HepG2 (cell line): ENCODE results near the gene BMP2K. TPM values are rescaled to one million over a fixed set of nuclear protein-coding genes. Genes with fewer than 3 reads are reported as not detected.

Experiments used
- ATAC-seq: fragments of 200-7000 bp; cut with Tn5 transposase; 3 replicates; pipeline ENCODE4 v1.9.1; 2020; ENCODE audit warnings: mild to moderate bottlenecking, moderate library complexity
- BruUV-seq: library from RNA; stranded (reverse); fragments of 400-500 nt; replicated peaks from 2 replicates; lab custom pipeline; 2021; lab: Mats Ljungman, UMichigan
- CTCF ChIA-PET: fragments of 300-600 bp; formaldehyde crosslinking; extraction: SDS; loops from one replicate; lab custom pipeline; 2021; ENCODE audit warnings: low total read pairs, inconsistent platforms, low intra/inter-chr PET ratio; lab: Yijun Ruan, JAX
- POLR2A ChIA-PET: fragments of 350-600 bp; sonication (Branson Sonifier 250); formaldehyde crosslinking; loops from one replicate; lab custom pipeline; 2020; ENCODE audit warnings: antibody characterized with exemption, inconsistent platforms; lab: Yijun Ruan, JAX
- DNase-seq: peaks from one replicate; pipeline ENCODE4 v3.0.0-alpha.2; 2015; ENCODE audit warnings: low spot score
- FAIRE-seq: peaks from 3 replicates; lab custom pipeline; 2011; peaks lifted over from hg19 to GRCh38; lab: Jason Lieb, UNC
- H2AFZ ChIP-seq: one replicate; pipeline ENCODE4 v1.6.1; 2011; ENCODE audit warnings: low read length, inconsistent platforms
- H3K27ac ChIP-seq: fragments of 300-600 bp; 3 replicates; pipeline ENCODE4 v1.8.0; 2011; ENCODE audit warnings: mixed run types, mild to moderate bottlenecking, mixed read lengths, low read length, inconsistent platforms; ENCODE audit not compliant: insufficient read depth; ENCODE audit errors: extremely low read length
- H3K27me3 ChIP-seq, 2 experiments: fragments of 200-600 bp in 1 of 2; 2 replicates in 1 of 2; 3 replicates in 1 of 2; pipeline versions ENCODE4 v1.6.0 to v1.8.0; 2011; ENCODE audit warnings: low read length in 2 of 2, mild to moderate bottlenecking in 2 of 2, moderate library complexity in 2 of 2, inconsistent platforms in 1 of 2; ENCODE audit not compliant: insufficient read depth in 2 of 2, control insufficient read depth in 1 of 2
- H3K36me3 ChIP-seq, 2 experiments: fragments of 200-600 bp in 1 of 2; replicated peaks in 1 of 2; 2 replicates in 1 of 2; 3 replicates in 1 of 2; pipeline versions ENCODE4 v1.5.1 to v1.8.0; 2011; ENCODE audit warnings: low read length in 2 of 2, inconsistent platforms in 1 of 2; ENCODE audit not compliant: insufficient read depth in 2 of 2, control insufficient read depth in 1 of 2
- H3K4me1 ChIP-seq: 2 replicates; pipeline ENCODE4 v1.5.1; 2012; ENCODE audit warnings: low read length, inconsistent platforms; ENCODE audit not compliant: insufficient read depth
- H3K4me2 ChIP-seq: 2 replicates; pipeline ENCODE4 v1.6.0; 2011; ENCODE audit warnings: low read depth, low read length, inconsistent platforms
- H3K4me3 ChIP-seq, 3 experiments: fragments of 200-600 bp in 1 of 3; sonication (generic), shearing (Covaris generic) in 1 of 3; replicated peaks in 1 of 3; 2 replicates each; pipeline ENCODE4 v1.5.1; 2011 to 2016; ENCODE audit warnings: low read length in 3 of 3, inconsistent platforms in 2 of 3, low read depth in 2 of 3, mild to moderate bottlenecking in 2 of 3, control low read depth in 1 of 3, mixed read lengths in 1 of 3; ENCODE audit not compliant: insufficient read depth in 1 of 3
- H3K79me2 ChIP-seq: one replicate; pipeline ENCODE4 v1.6.1; 2011; ENCODE audit warnings: low read length, inconsistent platforms; ENCODE audit not compliant: insufficient read depth
- H3K9ac ChIP-seq: 2 replicates; pipeline ENCODE4 v1.6.0; 2011; ENCODE audit warnings: mild to moderate bottlenecking, low read depth, low read length, inconsistent platforms; ENCODE audit not compliant: insufficient read depth
- H3K9me3 ChIP-seq: 2 replicates; pipeline ENCODE4 v1.5.1; 2012; ENCODE audit warnings: mild to moderate bottlenecking, low read length
- H4K20me1 ChIP-seq: 2 replicates; pipeline ENCODE4 v1.6.0; 2011; ENCODE audit warnings: inconsistent platforms, mild to moderate bottlenecking, low read length, moderate library complexity; ENCODE audit not compliant: insufficient read depth
- AFF4 ChIP-seq: sonication (generic); formaldehyde crosslinking; IDR thresholded peaks from 2 replicates; pipeline ENCODE4 v1.4.0; 2020; ENCODE audit warnings: missing genetic modification reagents
- ATF4 ChIP-seq, 2 experiments: fragments of 450-650 bp in 1 of 2; sonication (generic) in 1 of 2; formaldehyde crosslinking; IDR thresholded peaks; 2 replicates each; pipeline versions ENCODE4 v1.5.0 to v1.8.0; 2020 to 2022; ENCODE audit warnings: mild to moderate bottlenecking in 1 of 2, missing genetic modification reagents in 1 of 2
- FLYWCH1 ChIP-seq: sonication (generic); formaldehyde crosslinking; IDR thresholded peaks from 2 replicates; pipeline ENCODE4 v1.8.1; 2023; ENCODE audit warnings: mild to moderate bottlenecking, missing genetic modification reagents
- IRX3 ChIP-seq: sonication (generic); formaldehyde crosslinking; IDR thresholded peaks from 2 replicates; pipeline ENCODE4 v1.8.1; 2023; ENCODE audit warnings: mild to moderate bottlenecking, low read depth, missing genetic modification reagents, borderline replicate concordance
- KLF9 ChIP-seq: IDR thresholded peaks from 2 replicates; pipeline ENCODE4 v1.6.1; 2016; ENCODE audit warnings: low read depth
- KMT2A ChIP-seq: sonication (generic); formaldehyde crosslinking; IDR thresholded peaks from 2 replicates; pipeline ENCODE4 v1.4.0; 2020; ENCODE audit warnings: missing genetic modification reagents
- PRDM4 ChIP-seq: sonication (generic); formaldehyde crosslinking; IDR thresholded peaks from 2 replicates; pipeline ENCODE4 v1.9.0; 2021; ENCODE audit warnings: missing genetic modification reagents, borderline replicate concordance
- RFX5 ChIP-seq: IDR thresholded peaks from 2 replicates; pipeline ENCODE4 v1.6.1; 2011; ENCODE audit warnings: low read depth, low read length, improper control_type of control experiment
- SOX6 ChIP-seq, 2 experiments: fragments of 450-650 bp in 1 of 2; sonication (generic) in 1 of 2; formaldehyde crosslinking in 1 of 2; IDR thresholded peaks; 2 replicates each; pipeline versions ENCODE4 v1.4.0 to v1.6.1; 2017 to 2020; ENCODE audit warnings: antibody characterized with exemption in 1 of 2, mild to moderate bottlenecking in 1 of 2, missing genetic modification reagents in 1 of 2
- TAF1 ChIP-seq: sonication (generic); formaldehyde crosslinking; IDR thresholded peaks from 2 replicates; pipeline ENCODE4 v1.4.0; 2020; ENCODE audit warnings: missing genetic modification reagents
- TFDP1 ChIP-seq: IDR thresholded peaks from 2 replicates; pipeline ENCODE4 v1.6.1; 2016; ENCODE audit warnings: missing compliant biosample characterization, missing genetic modification reagents, borderline replicate concordance
- ZFP1 ChIP-seq: IDR thresholded peaks from 2 replicates; pipeline ENCODE4 v1.6.1; 2016
- ZMYM2 ChIP-seq: sonication (generic); formaldehyde crosslinking; IDR thresholded peaks from 2 replicates; pipeline ENCODE4 v1.8.0; 2022; ENCODE audit warnings: mild to moderate bottlenecking, missing genetic modification reagents
- ZNF10 ChIP-seq: sonication (generic); formaldehyde crosslinking; IDR thresholded peaks from 2 replicates; pipeline ENCODE4 v1.4.0; 2020; ENCODE audit warnings: mild to moderate bottlenecking, low read depth, missing genetic modification reagents, borderline replicate concordance
- ZNF747 ChIP-seq: sonication (generic); formaldehyde crosslinking; IDR thresholded peaks from 2 replicates; pipeline ENCODE4 v1.8.1; 2023; ENCODE audit warnings: missing genetic modification reagents, mild to moderate bottlenecking, borderline replicate concordance
- WGBS: methylation state at CpG from one replicate; pipeline ENCODE4 v1.1.6; 2017; ENCODE audit warnings: low lambda C conversion rate; 5-methylcytosine and 5-hydroxymethylcytosine counted together
- in situ Hi-C: cut with HindIII; loops from 2 replicates; pipeline ENCODE4 v1.10.0; 2017; ENCODE audit warnings: low pct_unique_long_range_greater_than_20kb; ENCODE audit not compliant: extremely low pct_ligation_motif_present
- intact Hi-C: fragments of 100-400 bp; cut with micrococcal nuclease; formaldehyde crosslinking; loops from one replicate; pipeline ENCODE4 v1.10.0; 2022; ENCODE audit not compliant: unreplicated experiment
- polyA plus RNA-seq, 8 experiments: library from polyadenylated mRNA; depleted of rRNA in 3 of 8; stranded (reverse) in 7 of 8; unstranded in 1 of 8; fragments of >200 nt; fragmentation: Illumina TruSeq in 4 of 8; extraction: Trizol in 4 of 8; gene quantifications; 2 replicates each; pipeline versions ENCODE4 v1.2.1 to v1.2.3, GENCODE V29; 2011 to 2016; ENCODE audit warnings: low read depth in 4 of 8, missing spikeins in 1 of 8, mixed read lengths in 1 of 8; ENCODE audit not compliant: insufficient read depth in 1 of 8
- total RNA-seq, 5 experiments: library from RNA; depleted of rRNA; stranded (reverse); fragments of >200 nt; fragmentation: Illumina TruSeq; extraction: Trizol; gene quantifications; 2 replicates each; pipeline ENCODE4 v1.2.3, GENCODE V29; 2016; ENCODE audit warnings: low read depth in 1 of 5

BMP2K gene
- total and polyA plus RNA-seq, 2 of the 13 experiments (the other 11 are each of a cell fraction or from before 2014, with no cell fraction given): 8.6 to 15.2 TPM

- ChIA-PET CTCF (no interaction called here), POLR2A (interaction anchor here (1.1 kb wide), 1 partner anchor 34 kb away, joined by 3 read pairs; the partner anchor contains the start of gene BMP2K)
- no peaks in the 10 kb centered on the region for H4K20me1 ChIP-seq
- no peaks in the 10 kb centered on the region for H3K36me3 ChIP-seq
- no peak for TF ChIP-seq SOX6 (IDR thresholded peaks at IDR 0.05)
- TF ChIP-seq SOX6 (CRISPR knock-in tag; IDR thresholded peaks at IDR 0.05): no peak
- no peak for TF ChIP-seq ATF4 (CRISPR knock-in tag; IDR thresholded peaks at IDR 0.05)
- TF ChIP-seq ZFP1 (CRISPR knock-in tag): no peak
- TF ChIP-seq IRX3 (CRISPR knock-in tag): no peak
- no peak for TF ChIP-seq KLF9
- no peak for TF ChIP-seq RFX5
- TF ChIP-seq KMT2A (CRISPR knock-in tag): no peak
- no peak for TF ChIP-seq FLYWCH1 (CRISPR knock-in tag)
- no peak for TF ChIP-seq TAF1 (CRISPR knock-in tag)
- no peak for TF ChIP-seq AFF4 (CRISPR knock-in tag)
- TF ChIP-seq ZMYM2 (CRISPR knock-in tag): no peak
- no peak for TF ChIP-seq PRDM4
- TF ChIP-seq ZNF10 (CRISPR knock-in tag): no peak
- no peak for TF ChIP-seq TFDP1 (CRISPR knock-in tag)
- no peak for TF ChIP-seq ZNF747
- no peak overlapping the region for H3K27ac ChIP-seq
- FAIRE-seq: no peak
- no peak overlapping the region for H2AFZ ChIP-seq
- DNase-seq: no peak
- H3K4me3 ChIP-seq: no peak overlapping the region
- intact Hi-C loops (no loop called here), in situ Hi-C loops (no loop called here)
- BruUV-seq: no TSS peak
- H3K4me2 ChIP-seq: no peak overlapping the region
- H3K9ac ChIP-seq: no peak overlapping the region
- peaks cover 7% of the 10 kb centered on the region for H3K79me2 ChIP-seq
- 94% methylated on average over 7 of the region's 7 CpGs for WGBS
- no peaks in the 10 kb centered on the region for H3K27me3 ChIP-seq
- peaks cover 9% of the 10 kb centered on the region for H3K4me1 ChIP-seq
- no peak for ATAC-seq
- no peaks in the 10 kb centered on the region for H3K9me3 ChIP-seq
Observed at GRCh38 chr4:78809928-78810835, 34.0 kb downstream of the BMP2K start.
